Subcutaneous adipose tissue (tissue), 4 donors: ENCODE results near the gene TCAP. TPM values are rescaled to one million over a fixed set of nuclear protein-coding genes. Genes with fewer than 3 reads are reported as not detected.

Source experiments
- total RNA-seq, 4 donors: library from RNA; depleted of rRNA; stranded (reverse); fragments of >200 nt; gene quantifications; one replicate each; pipeline ENCODE4 v1.1.0, GENCODE V29; 2016
- TF ChIP-seq, protein P1 (sequence below): fragments of 450-650 bp; IDR thresholded peaks from one replicate; pipeline ENCODE4 v1.5.1; 2016; ENCODE audit warnings: low read depth, mild to moderate bottlenecking, control low read depth, antibody characterized with exemption, moderate library complexity

TCAP gene
- total RNA-seq, 4 donors from 2014 or later = 0.33 to 6.8 (median 0.66) TPM; not detected in 1

DNA sequence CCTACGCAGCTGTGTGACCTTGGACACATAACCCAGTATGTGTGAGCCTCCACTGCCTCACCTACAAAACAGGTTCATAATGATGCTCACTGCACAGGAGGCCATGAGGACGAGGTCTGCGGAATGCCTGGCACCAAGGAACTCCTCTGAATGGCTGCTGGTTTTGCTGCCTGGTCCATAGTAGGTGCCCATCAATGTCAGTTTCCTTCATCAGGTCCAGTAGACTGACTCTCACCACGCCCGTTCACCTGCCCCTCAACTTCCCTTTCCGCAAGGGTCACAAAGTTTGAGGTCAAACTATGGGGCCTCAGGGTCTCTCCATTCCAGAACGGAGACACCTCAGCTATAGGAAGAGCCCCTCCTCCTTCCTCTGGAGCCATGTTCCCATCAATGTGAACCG lies 11.9 kb downstream of the TCAP start:
- TF ChIP-seq, protein P1, sequence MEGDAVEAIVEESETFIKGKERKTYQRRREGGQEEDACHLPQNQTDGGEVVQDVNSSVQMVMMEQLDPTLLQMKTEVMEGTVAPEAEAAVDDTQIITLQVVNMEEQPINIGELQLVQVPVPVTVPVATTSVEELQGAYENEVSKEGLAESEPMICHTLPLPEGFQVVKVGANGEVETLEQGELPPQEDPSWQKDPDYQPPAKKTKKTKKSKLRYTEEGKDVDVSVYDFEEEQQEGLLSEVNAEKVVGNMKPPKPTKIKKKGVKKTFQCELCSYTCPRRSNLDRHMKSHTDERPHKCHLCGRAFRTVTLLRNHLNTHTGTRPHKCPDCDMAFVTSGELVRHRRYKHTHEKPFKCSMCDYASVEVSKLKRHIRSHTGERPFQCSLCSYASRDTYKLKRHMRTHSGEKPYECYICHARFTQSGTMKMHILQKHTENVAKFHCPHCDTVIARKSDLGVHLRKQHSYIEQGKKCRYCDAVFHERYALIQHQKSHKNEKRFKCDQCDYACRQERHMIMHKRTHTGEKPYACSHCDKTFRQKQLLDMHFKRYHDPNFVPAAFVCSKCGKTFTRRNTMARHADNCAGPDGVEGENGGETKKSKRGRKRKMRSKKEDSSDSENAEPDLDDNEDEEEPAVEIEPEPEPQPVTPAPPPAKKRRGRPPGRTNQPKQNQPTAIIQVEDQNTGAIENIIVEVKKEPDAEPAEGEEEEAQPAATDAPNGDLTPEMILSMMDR = no peak

DNA sequence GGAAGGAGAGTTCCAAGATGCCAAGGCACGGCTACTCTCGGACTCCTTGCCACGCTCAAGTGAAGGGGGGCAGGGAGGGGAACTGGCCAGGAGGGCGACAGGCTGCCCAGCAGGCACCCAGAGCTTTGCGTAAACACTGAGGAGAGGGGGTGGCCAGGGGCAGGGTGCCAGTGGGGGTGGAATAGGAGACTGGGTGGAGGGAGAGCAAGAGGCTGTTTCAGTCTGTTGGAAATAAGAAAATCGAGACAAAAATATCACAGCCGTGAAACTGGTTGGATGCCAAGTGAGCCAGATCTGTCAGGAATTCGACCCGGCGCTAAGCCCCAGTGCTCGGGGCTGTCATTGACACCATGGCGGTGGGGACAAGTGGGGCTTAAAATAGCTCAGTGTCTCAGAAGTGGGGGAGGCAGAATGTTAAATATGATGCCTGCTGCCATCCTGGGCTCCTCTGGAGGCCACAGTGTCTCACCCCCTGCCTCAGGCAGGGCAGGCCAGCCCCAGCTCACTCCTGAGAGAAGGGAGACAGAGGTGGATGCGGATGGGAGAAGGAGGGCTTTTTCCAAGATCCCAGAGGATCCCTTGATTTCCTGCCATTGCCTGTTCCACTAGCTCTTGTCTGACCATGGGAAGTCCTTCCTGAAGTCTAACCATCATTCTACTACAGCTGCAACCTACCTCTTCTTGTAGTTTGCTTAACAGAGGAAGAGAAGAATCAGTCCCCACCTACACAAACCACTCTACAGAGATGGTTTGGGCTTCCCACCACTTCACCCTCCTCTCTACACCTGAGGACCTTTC lies 12.6 kb downstream of the TCAP start:
- TF ChIP-seq, protein P1 = no peak

DNA sequence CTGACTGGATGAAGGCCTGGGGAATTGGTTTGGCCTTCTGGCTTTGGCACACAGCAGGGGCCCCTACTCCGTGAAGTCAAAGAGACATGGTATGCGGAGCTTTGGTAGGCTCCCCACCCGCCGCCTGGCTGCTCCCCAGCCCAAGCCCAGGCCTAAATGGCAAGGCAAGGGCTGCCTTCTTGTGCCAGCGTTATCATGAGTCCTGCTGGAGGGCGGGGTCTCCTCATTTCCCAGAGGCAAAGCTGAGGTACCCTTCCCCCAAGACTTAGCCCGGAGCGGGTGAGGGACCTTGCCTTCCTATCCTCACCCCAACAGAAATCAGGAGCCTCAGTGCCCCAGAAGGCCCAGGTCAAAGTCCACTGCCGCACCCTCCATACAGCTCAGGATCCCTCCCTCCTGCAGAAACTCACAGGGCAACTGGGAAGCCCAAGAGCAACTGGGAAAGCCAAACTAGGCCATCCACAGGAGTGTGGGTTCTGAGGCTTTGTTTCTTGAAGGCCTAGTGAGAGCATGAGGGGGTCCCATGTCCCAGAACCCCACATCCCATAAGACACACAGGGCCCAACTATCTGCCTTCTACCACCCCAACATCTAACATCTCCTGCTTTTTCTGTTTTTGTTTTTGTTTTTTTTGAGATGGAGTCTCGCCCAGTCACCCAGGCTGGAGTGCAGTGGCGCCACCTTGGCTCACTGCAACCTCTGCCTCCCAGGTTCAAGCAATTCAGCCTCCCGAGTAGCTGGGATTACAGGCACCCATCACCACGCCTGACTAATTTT lies 13.4 kb downstream of the TCAP start:
- TF ChIP-seq, protein P1 = no peak

DNA sequence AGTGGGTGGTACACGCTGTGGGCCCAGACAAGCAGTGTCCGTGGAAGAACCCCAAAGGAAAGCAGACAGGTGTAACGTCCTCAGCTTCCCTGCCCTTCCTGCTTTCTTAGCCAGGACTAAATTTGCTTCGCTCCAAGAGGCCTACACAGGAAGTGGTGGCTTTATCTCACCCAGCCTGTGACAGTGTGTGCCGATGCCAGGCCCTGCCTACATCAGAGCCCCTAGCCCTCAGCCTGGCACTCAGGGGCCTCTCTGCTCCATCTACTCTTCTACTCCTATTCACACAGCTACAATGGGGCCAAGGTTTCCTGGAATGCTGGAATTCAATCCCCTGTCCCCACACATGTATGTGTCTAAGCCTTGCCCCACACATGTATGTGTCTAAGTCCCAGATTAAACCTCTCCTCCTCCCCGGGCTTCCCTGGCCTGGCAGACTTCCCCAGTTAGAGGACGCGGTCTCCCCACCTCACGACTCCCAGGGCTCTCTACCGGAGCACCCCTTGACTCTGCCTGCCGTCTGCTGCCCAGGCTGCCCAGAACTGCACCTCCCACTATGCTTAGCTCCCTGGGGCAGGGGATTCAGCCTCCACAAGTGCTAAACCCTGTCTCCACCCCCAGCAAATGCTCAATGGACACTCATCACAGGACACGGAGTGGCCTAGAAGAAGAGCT lies 14.5 kb downstream of the TCAP start:
- TF ChIP-seq, protein P1 = no peak

DNA sequence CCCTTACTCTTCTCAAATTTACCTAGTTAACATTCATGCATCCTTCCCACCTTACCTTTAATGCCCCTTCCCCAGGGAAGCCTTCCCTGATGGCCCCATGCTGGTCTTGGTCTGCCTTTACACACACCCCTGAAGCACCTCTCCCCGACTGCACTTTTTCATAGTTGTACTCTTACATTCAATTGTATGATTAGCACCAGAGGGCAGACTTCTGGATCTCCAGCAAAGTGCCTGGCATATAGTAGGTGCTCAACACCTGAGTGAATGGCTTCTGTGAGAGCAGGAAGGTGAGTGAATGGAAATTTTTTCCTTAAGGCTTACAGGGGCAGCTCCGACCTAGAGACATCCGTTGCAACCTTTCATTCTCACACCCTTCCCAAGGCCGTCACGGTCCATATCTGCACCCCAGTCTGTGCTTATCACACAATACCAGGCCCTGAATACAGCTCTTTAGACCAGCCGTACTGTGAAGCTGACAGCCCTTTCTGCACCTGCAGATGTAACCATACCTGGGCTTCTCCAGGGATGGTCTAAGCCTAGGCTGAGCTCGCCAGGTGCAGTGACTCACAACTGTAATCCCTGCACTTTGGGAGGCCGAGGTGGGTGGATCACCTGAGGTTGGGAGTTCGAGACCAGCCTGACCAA lies 18.3 kb downstream of the TCAP start:
- TF ChIP-seq, protein P1 = no peak

DNA sequence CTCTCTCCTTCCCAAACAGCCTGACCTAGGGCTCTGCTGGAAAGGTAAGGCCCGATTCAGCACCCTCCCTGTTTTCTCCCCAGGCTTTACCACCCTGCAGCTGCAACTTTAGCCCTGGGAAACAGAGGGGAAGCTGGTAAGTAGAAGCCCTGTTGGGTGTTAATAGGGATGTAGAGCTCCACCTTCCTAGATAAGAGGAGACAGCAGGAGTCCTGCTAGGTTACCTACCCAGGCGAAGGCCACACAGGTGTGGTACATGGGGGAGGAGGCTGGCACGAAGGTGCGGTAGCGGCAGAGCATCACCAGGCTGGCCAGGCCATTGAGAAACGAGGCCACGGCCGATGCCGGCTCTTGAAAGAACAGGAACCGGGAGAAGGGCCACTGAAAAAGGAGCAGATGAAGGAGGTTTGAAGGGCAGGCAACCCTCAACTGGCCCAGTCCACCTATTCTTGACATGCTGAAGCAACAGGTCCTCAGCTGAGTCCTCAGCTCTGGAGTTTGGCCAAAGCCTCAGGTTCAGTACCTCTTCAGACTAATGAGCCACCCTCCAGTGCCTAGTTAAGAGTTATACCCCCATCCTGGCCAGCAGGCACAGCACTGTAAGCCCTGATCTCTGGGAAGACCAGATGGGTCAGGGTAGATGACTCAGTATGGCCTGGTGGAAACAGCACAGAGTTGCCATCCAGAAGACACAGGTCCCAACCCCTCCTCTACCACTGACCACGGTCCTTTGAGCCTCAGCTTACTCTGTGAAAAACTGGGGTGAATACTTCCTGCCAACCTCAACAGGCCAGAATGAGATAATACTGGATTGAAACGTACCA lies 19.4 kb downstream of the TCAP start:
- TF ChIP-seq, protein P1 = no peak
